Calu3 (cell line): Measurements from ENCODE around the gene DNAH1. TPM values are rescaled to one million over a fixed set of nuclear protein-coding genes. Genes with fewer than 3 reads are reported as not detected.
"Not testable (repeated sequence)": the region's sequence is repeated elsewhere in the genome, so short reads cannot be mapped to it uniquely, and the experiment has no call there.

Experiments
- BruUV-seq: library from RNA; stranded (reverse); fragments of 400-500 nt; replicated peaks from 2 replicates; lab custom pipeline; 2021; lab: Mats Ljungman, UMichigan
- CTCF ChIA-PET: fragments of 300-600 bp; sonication (Branson Sonifier 250); formaldehyde crosslinking; loops from one replicate; lab custom pipeline; 2022; ENCODE audit warnings: antibody characterized with exemption; lab: Charles Lee
- DNase-seq: peaks from one replicate; pipeline ENCODE4 v3.0.0; 2022
- H3K27ac Mint-ChIP-seq: one replicate; pipeline ENCODE4 v1.8.0; 2022; ENCODE audit warnings: mixed read lengths; ENCODE audit not compliant: unreplicated experiment
- H3K27me3 Mint-ChIP-seq: one replicate; pipeline ENCODE4 v1.8.0; 2022; ENCODE audit warnings: mixed read lengths; ENCODE audit not compliant: unreplicated experiment
- H3K36me3 Mint-ChIP-seq: one replicate; pipeline ENCODE4 v1.8.0; 2022; ENCODE audit warnings: mild to moderate bottlenecking, moderate library complexity, mixed read lengths; ENCODE audit not compliant: insufficient read depth, unreplicated experiment
- H3K4me1 Mint-ChIP-seq: one replicate; pipeline ENCODE4 v1.8.0; 2022; ENCODE audit warnings: mild to moderate bottlenecking, low read depth, mixed read lengths; ENCODE audit not compliant: unreplicated experiment
- H3K4me3 Mint-ChIP-seq: one replicate; pipeline ENCODE4 v1.8.0; 2022; ENCODE audit warnings: mild to moderate bottlenecking, low read depth, moderate library complexity, mixed read lengths; ENCODE audit not compliant: unreplicated experiment
- H3K9me3 Mint-ChIP-seq: one replicate; pipeline ENCODE4 v1.8.0; 2022; ENCODE audit warnings: low read depth, mixed read lengths; ENCODE audit not compliant: unreplicated experiment
- CTCF ChIP-seq: fragments of 200-600 bp; IDR thresholded peaks from one replicate; pipeline ENCODE4 v1.8.0; 2022; ENCODE audit warnings: antibody characterized with exemption; ENCODE audit not compliant: unreplicated experiment
- intact Hi-C: fragments of 100-400 bp; cut with micrococcal nuclease; formaldehyde crosslinking; loops from one replicate; pipeline ENCODE4 v1.10.0; 2022; ENCODE audit not compliant: unreplicated experiment
- total RNA-seq: library from RNA; stranded (reverse); gene quantifications from 2 replicates; pipeline ENCODE4 v1.2.3, GENCODE V29; 2022

DNAH1 gene
- total RNA-seq, 1 experiment from 2014 or later, result 13.1 TPM

GRCh38 chr3:52331091-52331490, 15.0 kb downstream of the DNAH1 start:
- H3K27me3 Mint-ChIP-seq, result no peaks in the 10 kb centered on the region
- intact Hi-C loops, result no loop called here
- H3K4me1 Mint-ChIP-seq, result no peaks in the 10 kb centered on the region
- no peak for TF ChIP-seq CTCF
- H3K4me3 Mint-ChIP-seq, result no peak overlapping the region
- no peaks in the 10 kb centered on the region for H3K9me3 Mint-ChIP-seq
- DNase-seq, result no peak
- CTCF ChIA-PET, result no interaction called here
- BruUV-seq, result no TSS peak
- H3K27ac Mint-ChIP-seq, result no peak overlapping the region
- H3K36me3 Mint-ChIP-seq, result no peaks in the 10 kb centered on the region

GRCh38 chr3:52331906-52332305, 15.8 kb downstream of the DNAH1 start:
- DNase-seq, result no peak
- CTCF ChIA-PET, result no interaction called here
- BruUV-seq, result no TSS peak
- Mint-ChIP-seq H3K4me1 (no peaks in the 10 kb centered on the region), H3K27ac (no peak overlapping the region), H3K27me3 (no peaks in the 10 kb centered on the region), H3K4me3 (no peak overlapping the region), H3K9me3 (no peaks in the 10 kb centered on the region), H3K36me3 (no peaks in the 10 kb centered on the region)
- TF ChIP-seq CTCF, result no peak
- intact Hi-C loops, result no loop called here

GRCh38 chr3:52333869-52334557, 17.9 kb downstream of the DNAH1 start:
- DNase-seq, result no peak
- Mint-ChIP-seq H3K4me1 (no peaks in the 10 kb centered on the region), H3K36me3 (no peaks in the 10 kb centered on the region), H3K27ac (no peak overlapping the region), H3K4me3 (no peak overlapping the region), H3K9me3 (no peaks in the 10 kb centered on the region), H3K27me3 (no peaks in the 10 kb centered on the region)
- TF ChIP-seq CTCF, result no peak
- intact Hi-C loops, result no loop called here
- no TSS peak for BruUV-seq
- CTCF ChIA-PET, result no interaction called here

- CTCF ChIA-PET, result interaction anchor here (0.7 kb wide), 1 partner anchor 307 kb away, joined by 3 read pairs; no protein-coding TSS in a partner anchor
- DNase-seq, H3K9me3 Mint-ChIP-seq, H3K27me3 Mint-ChIP-seq, H3K4me1 Mint-ChIP-seq, H3K4me3 Mint-ChIP-seq, H3K27ac Mint-ChIP-seq, BruUV-seq, H3K36me3 Mint-ChIP-seq: not testable (repeated sequence)
- intact Hi-C loops, result loop anchor here (2.0 to 5.0 kb wide), 2 partner anchors 107 to 336 kb away; no protein-coding TSS in a partner anchor
Measured at GRCh38 chr3:52338131-52338530, 22.0 kb downstream of the DNAH1 start.

- H3K27me3 Mint-ChIP-seq, result no peaks in the 10 kb centered on the region
- intact Hi-C loops, result loop anchor here (1.0 to 5.0 kb wide), 4 partner anchors 48 to 337 kb away; no protein-coding TSS in a partner anchor
- H3K9me3 Mint-ChIP-seq, result no peaks in the 10 kb centered on the region
- no peak overlapping the region for H3K4me3 Mint-ChIP-seq
- H3K4me1 Mint-ChIP-seq, result peaks cover 7% of the 10 kb centered on the region
- CTCF ChIA-PET, result interaction anchor here (0.5 to 1.5 kb wide), 12 partner anchors 17 to 119 kb away, joined by 3 to 9 read pairs (median 5); partner anchors contain the start of gene TWF2
- H3K36me3 Mint-ChIP-seq, result no peaks in the 10 kb centered on the region
- TF ChIP-seq CTCF, result peak; percentile 51
- no peak overlapping the region for H3K27ac Mint-ChIP-seq
- no TSS peak for BruUV-seq
- peak; percentile 48 for DNase-seq
Measured at GRCh38 chr3:52339612-52340011, 23.5 kb downstream of the DNAH1 start.
